ENCODE data around the gene CFAP74. TPM values are rescaled to one million over a fixed set of nuclear protein-coding genes. Genes with fewer than 3 reads are reported as not detected.

CFAP74 gene
- total RNA-seq, 1 experiment from 2014 or later = 0.28 TPM

DNA sequence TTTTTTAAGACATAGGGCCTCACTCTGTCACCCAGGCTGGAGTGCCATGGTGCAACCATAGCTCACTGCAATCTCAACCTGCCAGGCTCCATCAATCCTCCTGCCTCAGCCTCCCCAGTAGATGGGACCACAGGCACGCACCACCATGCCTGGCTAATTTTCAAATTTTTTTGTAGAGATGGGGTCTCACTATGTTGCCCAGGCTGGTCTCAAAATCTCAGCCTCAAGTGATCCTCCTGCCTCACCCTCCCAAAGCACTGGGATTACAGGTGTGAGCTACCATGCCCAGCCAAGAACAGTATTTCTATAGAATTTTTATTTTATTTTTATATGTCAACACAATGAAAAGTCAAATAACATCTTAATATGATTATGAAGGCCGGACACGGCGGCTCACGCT is 123.6 kb downstream of the CFAP74 start:
- Histone ChIP-seq H3K4ac (ENCODE audit: low read depth, low read length) (no peak overlapping the region), H3K79me2 (ENCODE audit: insufficient read depth, low read length) (peaks cover 72% of the 10 kb centered on the region), H3T11ph (ENCODE audit: low read length) (no peak overlapping the region), H3K27me3 (ENCODE audit: insufficient read depth, low read length) (no peaks in the 10 kb centered on the region), H2BK120ac (ENCODE audit: low read depth, low read length, poor library complexity, severe bottlenecking) (no peak overlapping the region), H2AFZ (ENCODE audit: low read length) (no peak overlapping the region), H4K20me1 (ENCODE audit: control insufficient read depth, insufficient read depth, insufficient read length) (peaks cover 3% of the 10 kb centered on the region), H2BK20ac (ENCODE audit: low read depth, low read length, poor library complexity, severe bottlenecking) (no peak overlapping the region), H3K4me2 (ENCODE audit: insufficient read depth, insufficient read length, low read length) (no peak overlapping the region), H4K8ac (replicated peaks; ENCODE audit: insufficient read length, low read depth, low read length) (no peak overlapping the region), H2BK5ac (ENCODE audit: insufficient read length, low read length) (no peak overlapping the region), H3K27ac (ENCODE audit: insufficient read length, low read depth, low read length) (no peak overlapping the region), H3K56ac (ENCODE audit: insufficient read length, low read depth, low read length) (no peak overlapping the region), H3K4me1 (ENCODE audit: insufficient read depth, low read length) (no peaks in the 10 kb centered on the region; the same call in 1 of the 2 replicates), H3K18ac (ENCODE audit: insufficient read length, low read depth, low read length) (no peak overlapping the region), H2BK15ac (ENCODE audit: low read depth, low read length) (no peak overlapping the region), H3K23me2 (ENCODE audit: insufficient read length, low read depth, low read length, poor library complexity, severe bottlenecking) (no peaks in the 10 kb centered on the region), H4K91ac (ENCODE audit: insufficient read length, low read depth, low read length) (no peak overlapping the region), H3K79me1 (ENCODE audit: insufficient read depth, low read depth, low read length, poor library complexity, severe bottlenecking) (peaks cover under 1% of the 10 kb centered on the region), H3K9ac (ENCODE audit: extremely low read depth, insufficient read length, low read length) (no peak overlapping the region), H3K9me3 (ENCODE audit: control insufficient read depth, low read depth, low read length) (no peaks in the 10 kb centered on the region), H2AK5ac (ENCODE audit: insufficient read length, low read length) (no peak overlapping the region), H2BK12ac (ENCODE audit: insufficient read length, low read depth, low read length) (no peak overlapping the region), H4K5ac (ENCODE audit: insufficient read length, low read depth, low read length) (no peak overlapping the region), H3K14ac (ENCODE audit: insufficient read depth, low read length) (no peak overlapping the region), H3K23ac (ENCODE audit: insufficient read length, low read depth, low read length) (no peak overlapping the region)
- no peak overlapping the region for H3K4me3 Mint-ChIP-seq
- TF ChIP-seq, protein P1, sequence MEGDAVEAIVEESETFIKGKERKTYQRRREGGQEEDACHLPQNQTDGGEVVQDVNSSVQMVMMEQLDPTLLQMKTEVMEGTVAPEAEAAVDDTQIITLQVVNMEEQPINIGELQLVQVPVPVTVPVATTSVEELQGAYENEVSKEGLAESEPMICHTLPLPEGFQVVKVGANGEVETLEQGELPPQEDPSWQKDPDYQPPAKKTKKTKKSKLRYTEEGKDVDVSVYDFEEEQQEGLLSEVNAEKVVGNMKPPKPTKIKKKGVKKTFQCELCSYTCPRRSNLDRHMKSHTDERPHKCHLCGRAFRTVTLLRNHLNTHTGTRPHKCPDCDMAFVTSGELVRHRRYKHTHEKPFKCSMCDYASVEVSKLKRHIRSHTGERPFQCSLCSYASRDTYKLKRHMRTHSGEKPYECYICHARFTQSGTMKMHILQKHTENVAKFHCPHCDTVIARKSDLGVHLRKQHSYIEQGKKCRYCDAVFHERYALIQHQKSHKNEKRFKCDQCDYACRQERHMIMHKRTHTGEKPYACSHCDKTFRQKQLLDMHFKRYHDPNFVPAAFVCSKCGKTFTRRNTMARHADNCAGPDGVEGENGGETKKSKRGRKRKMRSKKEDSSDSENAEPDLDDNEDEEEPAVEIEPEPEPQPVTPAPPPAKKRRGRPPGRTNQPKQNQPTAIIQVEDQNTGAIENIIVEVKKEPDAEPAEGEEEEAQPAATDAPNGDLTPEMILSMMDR (conservative IDR thresholded peaks at IDR 0.05) = no peak
- H3K27ac Mint-ChIP-seq = peak overlapping the region in 1 of 3 experiments; percentile 65; a peak in 1 of 7 replicates
- no CpG with 5 or more reads among the region's 5 CpGs for WGBS (ENCODE audit: extremely low coverage, insufficient read length, low lambda C conversion rate)
- peaks cover 30 to 38% (median 38%) of the 10 kb centered on the region in 3 experiments for H3K36me3 Mint-ChIP-seq (ENCODE audit: insufficient read depth in 1 of 3, low read depth in 3 of 3)
- no peaks in the 10 kb centered on the region for H3K27me3 Mint-ChIP-seq (ENCODE audit: low read depth)
- H3K9me3 Mint-ChIP-seq = peaks cover 6 to 9% of the 10 kb centered on the region in 2 experiments; a peak in 4 of 5 replicates
- peaks cover 40 to 54% of the 10 kb centered on the region in 2 experiments for H3K4me1 Mint-ChIP-seq
- no peak for DNase-seq
